SK-N-SH treated with all-trans-retinoic acid at 6 μM for 48 hours (cell line): Measurements from ENCODE around the gene PLEKHG4B.

Experiments
- ATAC-seq: fragments of 200-7000 bp; cut with Tn5 transposase; 3 replicates; pipeline ENCODE4 v1.9.1; 2020; ENCODE audit warnings: mild to moderate bottlenecking, moderate library complexity
- ARNTL ChIP-seq: fragments of 450-650 bp; formaldehyde crosslinking; IDR thresholded peaks from 2 replicates; pipeline ENCODE4 v1.5.0; 2020; ENCODE audit warnings: low read depth, mild to moderate bottlenecking, moderate library complexity, borderline replicate concordance
- BACH2 ChIP-seq: fragments of 250-450 bp; sonication (Bioruptor Pico); IDR thresholded peaks from 2 replicates; pipeline ENCODE4 v1.9.0; 2021; ENCODE audit warnings: mild to moderate bottlenecking, borderline replicate concordance
- CSDC2 ChIP-seq: fragments of 250-450 bp; sonication (Bioruptor Pico); IDR thresholded peaks from 2 replicates; pipeline ENCODE4 v1.5.0; 2020; ENCODE audit warnings: mild to moderate bottlenecking, moderate library complexity
- CSRNP3 ChIP-seq: fragments of 250-450 bp; sonication (Bioruptor Pico); IDR thresholded peaks from 2 replicates; pipeline ENCODE4 v1.5.1; 2021; ENCODE audit warnings: mild to moderate bottlenecking, moderate library complexity
- ESRRG ChIP-seq: fragments of 250-450 bp; sonication (Bioruptor Pico); IDR thresholded peaks from 2 replicates; pipeline ENCODE4 v1.6.1; 2021; ENCODE audit warnings: mild to moderate bottlenecking
- GLIS3 ChIP-seq: fragments of 250-450 bp; sonication (Bioruptor Pico); IDR thresholded peaks from 2 replicates; pipeline ENCODE4 v1.5.0; 2020; ENCODE audit warnings: mild to moderate bottlenecking, moderate library complexity
- ISL1 ChIP-seq: fragments of 250-450 bp; sonication (Bioruptor Pico); IDR thresholded peaks from 2 replicates; pipeline ENCODE4 v2.1.2; 2022; ENCODE audit warnings: mild to moderate bottlenecking, moderate library complexity
- OSR1 ChIP-seq: fragments of 250-450 bp; sonication (Bioruptor Pico); IDR thresholded peaks from 2 replicates; pipeline ENCODE4 v1.8.0; 2022; ENCODE audit warnings: moderate library complexity, mild to moderate bottlenecking, inconsistent platforms
- PATZ1 ChIP-seq: fragments of 250-450 bp; sonication (Bioruptor Pico); IDR thresholded peaks from 2 replicates; pipeline ENCODE4 v1.8.0; 2020; ENCODE audit warnings: mild to moderate bottlenecking, moderate library complexity, borderline replicate concordance
- POU6F1 ChIP-seq: fragments of 250-450 bp; sonication (Bioruptor Pico); IDR thresholded peaks from 2 replicates; pipeline ENCODE4 v1.8.0; 2021; ENCODE audit warnings: low read depth, mild to moderate bottlenecking, moderate library complexity, borderline replicate concordance
- PPARA ChIP-seq: fragments of 250-450 bp; sonication (Bioruptor Pico); IDR thresholded peaks from 2 replicates; pipeline ENCODE4 v1.5.0; 2020; ENCODE audit warnings: mild to moderate bottlenecking, borderline replicate concordance
- RARB ChIP-seq: fragments of 250-450 bp; sonication (Bioruptor Pico); IDR thresholded peaks from 2 replicates; pipeline ENCODE4 v1.8.0; 2021; ENCODE audit warnings: mild to moderate bottlenecking, moderate library complexity
- SNAI2 ChIP-seq: fragments of 250-450 bp; sonication (Bioruptor Pico); IDR thresholded peaks from 2 replicates; pipeline ENCODE4 v1.5.0; 2020; ENCODE audit warnings: mild to moderate bottlenecking, moderate library complexity
- TOX ChIP-seq: fragments of 250-450 bp; sonication (Bioruptor Pico); IDR thresholded peaks from 2 replicates; pipeline ENCODE4 v1.8.0; 2021; ENCODE audit warnings: mild to moderate bottlenecking, moderate library complexity, borderline replicate concordance
- TSHZ2 ChIP-seq: fragments of 250-450 bp; sonication (Bioruptor Pico); IDR thresholded peaks from 2 replicates; pipeline ENCODE4 v1.5.0; 2020; ENCODE audit warnings: mild to moderate bottlenecking, moderate library complexity
- ZC3H10 ChIP-seq: fragments of 250-450 bp; sonication (Bioruptor Pico); IDR thresholded peaks from 2 replicates; pipeline ENCODE4 v1.5.1; 2021; ENCODE audit warnings: mild to moderate bottlenecking, moderate library complexity
- ZFP3 ChIP-seq: fragments of 250-450 bp; sonication (Bioruptor Pico); IDR thresholded peaks from 2 replicates; pipeline ENCODE4 v1.5.0; 2020; ENCODE audit warnings: mild to moderate bottlenecking, moderate library complexity
- ZFP30 ChIP-seq: fragments of 450-650 bp; formaldehyde crosslinking; IDR thresholded peaks from 2 replicates; pipeline ENCODE4 v1.5.0; 2022; ENCODE audit warnings: mild to moderate bottlenecking, moderate library complexity
- ZNF565 ChIP-seq: fragments of 450-650 bp; formaldehyde crosslinking; conservative IDR thresholded peaks from 2 replicates; pipeline ENCODE4 v1.5.0; 2020; ENCODE audit warnings: low read depth, mild to moderate bottlenecking, moderate library complexity
- ZNF70 ChIP-seq: fragments of 450-650 bp; formaldehyde crosslinking; IDR thresholded peaks from 2 replicates; pipeline ENCODE4 v1.5.0; 2020; ENCODE audit warnings: mild to moderate bottlenecking, moderate library complexity
- ZNF8 ChIP-seq: fragments of 450-650 bp; formaldehyde crosslinking; IDR thresholded peaks from 2 replicates; pipeline ENCODE4 v1.5.0; 2020; ENCODE audit warnings: mild to moderate bottlenecking, moderate library complexity

Gene PLEKHG4B

GRCh38 chr5:73768-74502 lies 18.0 kb upstream of the PLEKHG4B start:
- ATAC-seq = no peak

DNA sequence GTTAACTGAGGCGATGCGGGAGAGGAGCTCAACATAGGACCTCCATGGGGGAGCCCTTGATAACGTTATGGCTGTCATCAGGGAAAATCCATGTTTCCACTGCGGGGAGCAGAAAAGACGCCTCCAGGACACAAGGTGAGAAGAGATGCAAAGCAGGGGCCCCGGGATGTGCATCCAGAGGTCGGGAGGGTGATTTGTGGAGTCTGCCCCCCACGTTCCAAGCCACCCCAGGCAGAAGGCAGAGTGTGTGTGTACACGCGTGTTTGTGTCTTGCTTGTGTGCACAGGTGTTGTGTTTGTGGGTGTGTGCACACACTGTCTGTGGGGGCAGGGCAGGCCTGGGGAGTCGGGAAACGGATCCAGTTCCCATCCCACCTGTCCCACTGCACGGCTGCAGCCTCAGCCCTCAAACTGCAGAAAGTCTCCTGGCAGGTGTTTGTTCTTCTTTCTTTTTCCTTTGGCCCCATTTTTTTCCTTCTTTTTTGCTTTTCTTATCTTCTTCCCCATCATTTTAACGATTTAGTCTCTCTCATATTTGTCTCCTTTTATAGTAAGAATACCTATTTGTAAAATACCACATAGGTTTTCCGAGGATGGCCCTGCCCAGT lies 17.4 kb upstream of the PLEKHG4B start:
- no peak for TF ChIP-seq CSRNP3
- no peak for TF ChIP-seq ZNF565 (CRISPR knock-in tag)
- no peak for TF ChIP-seq OSR1 (CRISPR knock-in tag)
- no peak for TF ChIP-seq GLIS3 (CRISPR knock-in tag)
- ATAC-seq = no peak

More at GRCh38 chr5:73768-74502, 18.0 kb upstream of the PLEKHG4B start:
- no peak for TF ChIP-seq ZNF70
- TF ChIP-seq PATZ1 (CRISPR knock-in tag) = no peak
- TF ChIP-seq TSHZ2 = no peak
- no peak for TF ChIP-seq SNAI2 (CRISPR knock-in tag)
- TF ChIP-seq ISL1 (CRISPR knock-in tag) = no peak
- TF ChIP-seq ZNF8 (CRISPR knock-in tag) = no peak
- TF ChIP-seq ZC3H10 = no peak
- no peak for TF ChIP-seq CSRNP3
- TF ChIP-seq BACH2 = no peak
- no peak for TF ChIP-seq PPARA
- no peak for TF ChIP-seq POU6F1 (CRISPR knock-in tag)
- no peak for TF ChIP-seq ARNTL (CRISPR knock-in tag)
- TF ChIP-seq ZFP30 (CRISPR knock-in tag) = no peak
- no peak for TF ChIP-seq RARB (CRISPR knock-in tag)
- no peak for TF ChIP-seq TOX (CRISPR knock-in tag)
- no peak for TF ChIP-seq CSDC2 (CRISPR knock-in tag)
- no peak for TF ChIP-seq ESRRG (CRISPR knock-in tag)
- no peak for TF ChIP-seq ZFP3 (CRISPR knock-in tag)
- TF ChIP-seq OSR1 (CRISPR knock-in tag) = no peak
- TF ChIP-seq, all 23 proteins: peak for 0
